Activated CD8-positive, alpha-beta T cell treated with anti-CD3 and anti-CD28 coated beads for 36 hours (primary cell): ENCODE data around the gene CASQ2. TPM values are rescaled to one million over a fixed set of nuclear protein-coding genes. Genes with fewer than 3 reads are reported as not detected.

Source experiments
- ATAC-seq: fragments of 200-7000 bp; cut with Tn5 transposase; one replicate; pipeline ENCODE4 v1.10.0; 2021; ENCODE audit warnings: mild to moderate bottlenecking, moderate library complexity
- CTCF ChIA-PET: fragments of 350-600 bp; sonication (Branson Sonifier 250); formaldehyde crosslinking; loops from one replicate; lab custom pipeline; 2021; ENCODE audit warnings: antibody characterized with exemption; lab: Charles Lee
- POLR2A ChIA-PET: fragments of 350-600 bp; sonication (Branson Sonifier 250); formaldehyde crosslinking; loops from one replicate; lab custom pipeline; 2021; ENCODE audit warnings: antibody characterized with exemption; lab: Charles Lee
- DNase-seq: peaks from one replicate; pipeline ENCODE4 v3.0.0-alpha.2; 2020
- H3K27ac Mint-ChIP-seq: one replicate; pipeline ENCODE4 v1.8.0; 2021; ENCODE audit warnings: mild to moderate bottlenecking, mixed read lengths
- H3K27me3 Mint-ChIP-seq: one replicate; pipeline ENCODE4 v1.8.0; 2021; ENCODE audit warnings: mixed read lengths
- H3K36me3 Mint-ChIP-seq: one replicate; pipeline ENCODE4 v1.8.0; 2021; ENCODE audit warnings: low read depth, mixed read lengths
- H3K4me1 Mint-ChIP-seq: one replicate; pipeline ENCODE4 v1.8.0; 2021; ENCODE audit warnings: low read depth, mixed read lengths
- H3K4me3 Mint-ChIP-seq: one replicate; pipeline ENCODE4 v1.8.0; 2021; ENCODE audit warnings: mild to moderate bottlenecking, moderate library complexity, mixed read lengths
- H3K9me3 Mint-ChIP-seq: one replicate; pipeline ENCODE4 v1.8.0; 2021; ENCODE audit warnings: mixed read lengths
- intact Hi-C: fragments of 100-400 bp; cut with micrococcal nuclease; formaldehyde crosslinking; loops from one replicate; pipeline ENCODE4 v1.10.0; 2022
- total RNA-seq, 2 experiments: library from RNA; stranded (reverse); gene quantifications; one replicate each; pipeline ENCODE4 v1.2.3, GENCODE V29; 2021
- TF ChIP-seq, protein P1 (sequence below): fragments of 200-600 bp; IDR thresholded peaks from one replicate; pipeline ENCODE4 v1.8.0; 2022; ENCODE audit warnings: antibody characterized with exemption, mild to moderate bottlenecking

CASQ2 gene
- total RNA-seq, 2 experiments from 2014 or later, result not detected

GRCh38 chr1:115732316-115732715 is 36.2 kb downstream of the CASQ2 start:
- H3K4me1 Mint-ChIP-seq, result no peaks in the 10 kb centered on the region
- H3K27ac Mint-ChIP-seq, result no peak overlapping the region
- intact Hi-C loops, result no loop called here
- TF ChIP-seq, protein P1, sequence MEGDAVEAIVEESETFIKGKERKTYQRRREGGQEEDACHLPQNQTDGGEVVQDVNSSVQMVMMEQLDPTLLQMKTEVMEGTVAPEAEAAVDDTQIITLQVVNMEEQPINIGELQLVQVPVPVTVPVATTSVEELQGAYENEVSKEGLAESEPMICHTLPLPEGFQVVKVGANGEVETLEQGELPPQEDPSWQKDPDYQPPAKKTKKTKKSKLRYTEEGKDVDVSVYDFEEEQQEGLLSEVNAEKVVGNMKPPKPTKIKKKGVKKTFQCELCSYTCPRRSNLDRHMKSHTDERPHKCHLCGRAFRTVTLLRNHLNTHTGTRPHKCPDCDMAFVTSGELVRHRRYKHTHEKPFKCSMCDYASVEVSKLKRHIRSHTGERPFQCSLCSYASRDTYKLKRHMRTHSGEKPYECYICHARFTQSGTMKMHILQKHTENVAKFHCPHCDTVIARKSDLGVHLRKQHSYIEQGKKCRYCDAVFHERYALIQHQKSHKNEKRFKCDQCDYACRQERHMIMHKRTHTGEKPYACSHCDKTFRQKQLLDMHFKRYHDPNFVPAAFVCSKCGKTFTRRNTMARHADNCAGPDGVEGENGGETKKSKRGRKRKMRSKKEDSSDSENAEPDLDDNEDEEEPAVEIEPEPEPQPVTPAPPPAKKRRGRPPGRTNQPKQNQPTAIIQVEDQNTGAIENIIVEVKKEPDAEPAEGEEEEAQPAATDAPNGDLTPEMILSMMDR, result no peak
- H3K9me3 Mint-ChIP-seq, result no peaks in the 10 kb centered on the region
- DNase-seq (no peak), ATAC-seq (no peak)
- H3K27me3 Mint-ChIP-seq, result peaks cover 5% of the 10 kb centered on the region
- no peaks in the 10 kb centered on the region for H3K36me3 Mint-ChIP-seq
- ChIA-PET CTCF (no interaction called here), POLR2A (no interaction called here)
- no peak overlapping the region for H3K4me3 Mint-ChIP-seq

DNA sequence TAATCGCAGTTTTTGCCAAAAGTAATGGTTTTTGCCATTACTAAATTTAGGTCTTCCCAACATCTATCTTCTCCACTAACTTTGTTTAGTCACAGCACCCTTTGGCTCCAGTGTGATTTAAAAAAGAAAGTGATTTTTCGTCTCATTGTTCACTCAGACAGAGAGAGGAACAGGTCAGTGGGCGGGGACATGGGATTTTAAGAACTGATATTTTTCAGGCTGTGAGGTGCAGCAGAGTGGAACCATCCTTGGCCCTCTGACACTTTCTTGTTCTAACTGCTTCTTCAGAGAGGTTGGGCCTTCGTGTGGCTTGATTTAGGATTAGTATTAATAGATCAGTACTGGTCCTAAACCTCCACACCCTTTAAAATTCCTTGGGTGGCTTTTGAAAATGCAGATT is 38.8 kb downstream of the CASQ2 start:
- TF ChIP-seq, protein P1, result no peak
- no peaks in the 10 kb centered on the region for H3K9me3 Mint-ChIP-seq
- no peak overlapping the region for H3K27ac Mint-ChIP-seq
- DNase-seq (no peak), ATAC-seq (no peak)
- H3K36me3 Mint-ChIP-seq, result no peaks in the 10 kb centered on the region
- intact Hi-C loops, result no loop called here
- no peak overlapping the region for H3K4me3 Mint-ChIP-seq
- H3K4me1 Mint-ChIP-seq, result no peaks in the 10 kb centered on the region
- ChIA-PET CTCF (no interaction called here), POLR2A (no interaction called here)
- H3K27me3 Mint-ChIP-seq, result peaks cover 3% of the 10 kb centered on the region

- Mint-ChIP-seq H3K27ac (no peak overlapping the region), H3K4me1 (no peaks in the 10 kb centered on the region), H3K9me3 (no peaks in the 10 kb centered on the region), H3K27me3 (no peaks in the 10 kb centered on the region), H3K4me3 (no peak overlapping the region), H3K36me3 (no peaks in the 10 kb centered on the region)
- no peak for DNase-seq
- POLR2A ChIA-PET, result no interaction called here
- ATAC-seq, result no peak
- intact Hi-C loops, result no loop called here
- TF ChIP-seq, protein P1, result no peak
- CTCF ChIA-PET, result interaction anchor here (0.8 to 1.2 kb wide), 2 partner anchors 11 to 133 kb away, joined by 3 read pairs; no protein-coding TSS in a partner anchor
Measured at GRCh38 chr1:115728341-115728740, 40.2 kb downstream of the CASQ2 start.

GRCh38 chr1:115727706-115728249 is 40.7 kb downstream of the CASQ2 start:
- Mint-ChIP-seq H3K27ac (no peak overlapping the region), H3K4me3 (no peak overlapping the region), H3K36me3 (no peaks in the 10 kb centered on the region), H3K9me3 (no peaks in the 10 kb centered on the region), H3K27me3 (no peaks in the 10 kb centered on the region), H3K4me1 (no peaks in the 10 kb centered on the region)
- POLR2A ChIA-PET, result no interaction called here
- CTCF ChIA-PET, result interaction anchor here (0.8 to 1.2 kb wide), 2 partner anchors 10 to 132 kb away, joined by 3 read pairs; no protein-coding TSS in a partner anchor
- no peak for ATAC-seq
- DNase-seq, result no peak
- intact Hi-C loops, result no loop called here
- TF ChIP-seq, protein P1, result no peak

DNA sequence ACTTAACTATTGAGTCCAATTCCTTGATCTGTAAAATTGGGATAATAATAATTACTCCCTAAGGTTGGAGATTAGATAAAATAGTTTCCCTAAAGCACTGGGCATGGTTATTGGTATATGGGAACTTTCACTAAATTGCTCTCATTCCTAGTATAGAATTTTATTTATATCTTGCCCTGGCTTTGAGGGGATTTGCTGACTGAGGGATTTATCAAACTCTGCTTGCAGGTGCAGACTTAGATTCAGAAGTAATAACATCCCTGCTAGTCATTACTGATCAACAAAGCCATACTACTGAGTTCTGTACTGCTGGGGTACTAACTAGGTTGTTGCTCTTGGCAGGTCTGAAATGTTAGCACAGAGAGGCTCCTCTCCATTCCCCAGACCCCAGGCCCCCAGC is 41.9 kb downstream of the CASQ2 start:
- CTCF ChIA-PET, result no interaction called here
- POLR2A ChIA-PET, result no interaction called here
- DNase-seq (no peak), ATAC-seq (no peak)
- H3K4me3 Mint-ChIP-seq, result no peak overlapping the region
- no peaks in the 10 kb centered on the region for H3K36me3 Mint-ChIP-seq
- TF ChIP-seq, protein P1, result no peak
- no peaks in the 10 kb centered on the region for H3K9me3 Mint-ChIP-seq
- no peaks in the 10 kb centered on the region for H3K27me3 Mint-ChIP-seq
- intact Hi-C loops, result no loop called here
- no peaks in the 10 kb centered on the region for H3K4me1 Mint-ChIP-seq
- H3K27ac Mint-ChIP-seq, result no peak overlapping the region
